ENCODE results near the gene KRTAP29-1.
"Not testable (repeated sequence)": the region's sequence is repeated elsewhere in the genome, so short reads cannot be mapped to it uniquely, and the experiment has no call there.

KRTAP29-1 gene, protein sequence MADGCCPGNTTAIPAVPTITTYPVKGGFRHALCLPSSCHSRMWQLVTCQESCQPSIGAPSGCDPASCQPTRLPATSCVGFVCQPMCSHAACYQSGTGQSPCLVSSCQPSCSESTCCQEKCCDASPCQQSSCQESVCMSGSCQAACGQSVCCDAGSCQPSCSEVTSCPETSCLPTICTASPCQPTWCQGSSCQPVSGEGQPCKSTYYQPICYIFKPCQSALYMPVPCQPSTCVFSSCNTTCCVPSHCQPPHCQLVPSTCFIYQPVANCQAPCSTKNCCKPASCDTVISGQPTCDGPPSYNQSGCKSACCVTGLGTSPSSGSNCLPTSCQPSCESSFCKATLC

DNA sequence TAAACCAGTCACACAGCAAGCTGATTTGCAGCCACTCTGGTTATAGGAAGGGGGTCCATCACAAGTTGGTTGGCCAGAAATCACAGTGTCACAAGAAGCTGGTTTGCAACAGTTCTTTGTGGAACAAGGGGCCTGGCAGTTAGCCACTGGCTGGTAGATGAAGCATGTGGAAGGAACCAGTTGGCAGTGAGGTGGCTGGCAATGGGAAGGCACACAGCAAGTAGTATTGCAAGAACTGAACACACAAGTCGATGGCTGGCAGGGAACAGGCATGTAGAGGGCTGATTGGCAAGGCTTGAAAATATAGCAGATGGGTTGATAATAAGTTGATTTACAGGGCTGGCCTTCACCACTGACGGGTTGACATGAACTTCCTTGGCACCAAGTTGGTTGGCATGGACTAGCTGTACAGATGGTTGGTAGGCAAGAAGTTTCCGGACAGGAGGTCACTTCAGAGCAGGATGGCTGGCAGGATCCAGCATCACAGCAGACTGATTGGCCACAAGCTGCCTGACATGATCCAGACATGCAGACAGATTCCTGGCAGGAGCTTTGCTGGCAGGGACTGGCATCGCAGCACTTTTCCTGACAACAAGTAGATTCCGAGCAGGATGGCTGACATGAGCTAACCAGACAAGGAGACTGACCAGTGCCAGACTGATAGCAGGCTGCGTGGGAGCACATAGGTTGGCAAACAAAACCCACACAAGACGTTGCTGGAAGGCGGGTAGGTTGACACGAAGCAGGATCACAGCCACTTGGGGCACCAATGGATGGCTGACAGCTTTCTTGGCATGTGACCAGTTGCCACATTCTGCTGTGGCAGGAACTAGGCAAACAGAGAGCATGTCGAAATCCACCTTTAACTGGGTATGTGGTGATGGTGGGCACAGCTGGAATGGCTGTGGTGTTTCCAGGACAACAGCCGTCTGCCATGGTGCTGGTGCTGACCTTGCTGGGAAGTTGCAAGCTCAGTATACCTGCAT lies at the start of gene KRTAP29-1:
TSS of gene KRTAP29-1 (minus strand) at position 936 of the 986 bp plus-strand sequence. CDS start at position 936, 0 bp downstream.
- no peak for DNase-seq

GRCh38 chr17:41351177-41351576 lies 48.5 kb upstream of the KRTAP29-1 start:
- no peak for DNase-seq

DNA sequence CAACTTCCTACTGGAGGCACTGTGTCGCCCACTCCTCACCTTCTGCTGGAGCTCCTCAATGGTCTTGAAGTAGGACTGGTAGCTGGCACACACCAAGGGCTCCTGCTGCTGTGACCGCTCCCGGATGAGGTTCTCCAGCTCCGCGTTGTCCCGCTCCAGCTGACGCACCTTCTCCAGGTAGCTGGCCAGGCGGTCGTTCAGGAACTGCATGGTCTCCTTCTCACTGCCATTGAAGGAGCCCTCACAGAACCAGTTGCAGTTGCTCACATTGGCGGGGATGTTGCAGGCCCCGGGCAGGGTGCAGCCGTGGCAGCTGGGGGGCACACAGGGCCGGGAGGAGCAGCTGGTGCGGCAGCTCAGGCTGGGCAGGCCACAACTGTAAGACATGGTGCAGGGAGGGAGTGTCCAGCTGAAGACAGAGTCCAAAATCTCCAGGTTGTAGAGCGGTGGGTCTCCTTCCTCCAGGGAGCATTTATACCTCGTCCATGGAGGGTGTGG lies 47.8 kb upstream of the KRTAP29-1 start, which contains the start of gene KRT33A:
TSS of gene KRT33A (minus strand) at position 448 of the 498 bp plus-strand sequence. CDS start at position 387, 61 bp downstream.
- not testable (repeated sequence) for DNase-seq

DNA sequence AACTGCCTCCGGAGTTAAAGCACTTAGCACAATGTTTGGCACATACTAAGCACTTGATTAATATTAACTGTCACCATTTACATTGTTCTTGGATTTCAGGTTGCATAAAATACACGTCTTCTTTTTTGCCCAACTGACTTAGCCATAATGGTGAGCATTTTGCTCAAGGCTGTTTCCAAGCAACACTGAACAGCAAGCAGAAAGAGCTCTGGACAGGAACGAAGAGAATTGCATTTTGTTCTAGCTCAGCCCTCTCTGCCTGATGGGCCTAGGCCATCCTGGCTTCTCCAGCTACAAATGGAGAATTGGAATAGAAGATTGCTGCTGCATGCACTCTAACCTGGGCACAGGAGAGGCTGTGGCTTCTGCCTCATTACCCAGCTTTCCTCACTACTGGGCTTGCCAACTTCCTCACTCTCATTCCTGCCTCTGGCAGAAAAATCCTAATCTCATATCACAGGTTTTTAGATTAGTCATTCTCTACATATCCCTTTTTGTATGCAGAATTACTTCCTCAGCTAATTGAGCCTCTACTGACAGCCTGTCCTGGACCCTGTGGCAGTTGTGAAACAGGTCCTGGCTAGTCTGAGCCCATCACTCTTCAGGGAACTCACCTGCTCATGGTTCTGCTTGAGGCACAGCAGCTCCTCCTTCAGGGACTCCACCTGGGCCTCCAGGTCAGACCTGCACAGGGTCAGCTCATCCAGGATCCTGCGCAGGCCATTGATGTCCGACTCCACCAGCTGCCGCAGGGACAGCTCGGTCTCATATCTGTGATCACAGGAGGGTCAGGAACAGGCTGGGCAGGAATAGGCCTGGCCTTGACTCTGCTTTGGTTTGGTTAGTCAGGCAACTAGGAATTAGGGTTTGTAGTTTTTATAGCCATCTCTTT lies 45.5 kb upstream of the KRTAP29-1 start:
- DNase-seq, result no peak

- DNase-seq, result not testable (repeated sequence)
Measured at GRCh38 chr17:41346421-41346820, 43.8 kb upstream of the KRTAP29-1 start.

DNA sequence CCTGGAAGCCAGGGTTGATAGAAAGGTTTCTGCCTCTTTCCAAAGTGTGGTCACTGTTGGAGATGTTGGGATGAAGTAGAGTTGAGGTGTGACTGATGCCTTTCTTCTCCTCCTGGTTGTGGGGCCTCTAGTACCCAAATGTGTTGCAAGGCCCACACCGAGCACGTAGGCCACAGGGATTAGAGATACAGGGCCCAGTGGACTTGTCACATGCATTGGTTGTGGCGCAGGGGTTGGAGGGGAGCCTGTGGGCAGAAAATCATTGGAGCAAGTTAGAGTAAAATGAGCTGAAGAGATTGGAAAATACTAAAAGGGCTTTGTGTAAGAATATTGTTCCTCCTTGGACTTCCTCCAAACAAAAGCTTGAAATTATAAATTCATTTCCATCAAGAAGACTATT lies 43.3 kb upstream of the KRTAP29-1 start:
- no peak for DNase-seq

DNA sequence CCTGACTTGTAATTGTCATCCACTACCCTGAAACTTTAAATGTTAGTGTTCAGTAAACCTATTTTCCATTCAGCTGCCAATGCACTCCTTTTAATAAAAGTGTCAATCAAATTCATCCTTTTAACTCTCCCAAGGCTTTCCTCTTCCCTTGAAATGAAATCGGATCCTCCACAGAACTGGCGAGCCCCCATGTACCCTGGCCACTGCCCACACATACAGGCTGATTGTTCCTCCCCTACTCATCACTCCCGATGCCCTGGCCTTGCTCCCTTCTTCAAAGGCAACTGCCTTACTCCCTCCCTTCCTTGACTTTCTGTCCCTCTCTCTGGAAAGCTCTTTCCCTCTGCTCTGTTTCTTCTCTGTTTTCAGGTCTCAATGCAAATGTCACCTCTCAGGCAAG lies 40.4 kb upstream of the KRTAP29-1 start:
- no peak for DNase-seq

GRCh38 chr17:41340934-41341861 lies 38.5 kb upstream of the KRTAP29-1 start:
- peak; percentile 45 to 57 for DNase-seq

GRCh38 chr17:41340494-41340893 lies 37.8 kb upstream of the KRTAP29-1 start:
- DNase-seq, result no peak

DNA sequence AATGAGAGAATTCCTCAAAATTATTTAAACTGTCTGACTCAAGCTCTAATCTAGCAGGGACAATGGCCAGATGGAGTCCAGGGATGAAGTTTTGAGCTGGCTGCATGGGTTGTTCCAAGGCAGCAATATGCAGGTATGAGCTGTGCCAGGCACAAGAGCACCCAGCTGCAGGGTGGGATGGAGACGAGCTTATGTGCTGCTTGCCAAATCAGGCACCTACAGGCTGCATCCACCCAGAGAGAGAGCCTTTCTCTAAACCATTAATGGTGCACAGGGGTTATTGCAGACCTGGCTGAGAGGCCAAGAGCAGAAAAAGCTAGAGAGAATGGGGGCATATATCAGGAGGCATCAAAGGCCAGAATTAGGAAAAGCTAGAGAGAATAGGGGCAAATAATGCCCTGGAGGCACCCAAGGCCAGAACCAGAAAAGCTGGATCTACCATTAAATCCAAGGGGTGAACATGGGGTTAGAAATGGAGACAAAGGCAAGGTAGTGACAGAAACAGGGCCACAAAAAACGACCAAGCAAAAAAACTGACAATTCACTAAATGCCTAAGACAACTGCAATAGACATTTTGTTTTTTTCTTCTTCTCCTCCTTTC lies 37.0 kb upstream of the KRTAP29-1 start:
- DNase-seq, result no peak

GRCh38 chr17:41338961-41339485 lies 36.4 kb upstream of the KRTAP29-1 start:
- no peak for DNase-seq

- no peak for DNase-seq
Measured at GRCh38 chr17:41335747-41336146, 33.1 kb upstream of the KRTAP29-1 start.

DNA sequence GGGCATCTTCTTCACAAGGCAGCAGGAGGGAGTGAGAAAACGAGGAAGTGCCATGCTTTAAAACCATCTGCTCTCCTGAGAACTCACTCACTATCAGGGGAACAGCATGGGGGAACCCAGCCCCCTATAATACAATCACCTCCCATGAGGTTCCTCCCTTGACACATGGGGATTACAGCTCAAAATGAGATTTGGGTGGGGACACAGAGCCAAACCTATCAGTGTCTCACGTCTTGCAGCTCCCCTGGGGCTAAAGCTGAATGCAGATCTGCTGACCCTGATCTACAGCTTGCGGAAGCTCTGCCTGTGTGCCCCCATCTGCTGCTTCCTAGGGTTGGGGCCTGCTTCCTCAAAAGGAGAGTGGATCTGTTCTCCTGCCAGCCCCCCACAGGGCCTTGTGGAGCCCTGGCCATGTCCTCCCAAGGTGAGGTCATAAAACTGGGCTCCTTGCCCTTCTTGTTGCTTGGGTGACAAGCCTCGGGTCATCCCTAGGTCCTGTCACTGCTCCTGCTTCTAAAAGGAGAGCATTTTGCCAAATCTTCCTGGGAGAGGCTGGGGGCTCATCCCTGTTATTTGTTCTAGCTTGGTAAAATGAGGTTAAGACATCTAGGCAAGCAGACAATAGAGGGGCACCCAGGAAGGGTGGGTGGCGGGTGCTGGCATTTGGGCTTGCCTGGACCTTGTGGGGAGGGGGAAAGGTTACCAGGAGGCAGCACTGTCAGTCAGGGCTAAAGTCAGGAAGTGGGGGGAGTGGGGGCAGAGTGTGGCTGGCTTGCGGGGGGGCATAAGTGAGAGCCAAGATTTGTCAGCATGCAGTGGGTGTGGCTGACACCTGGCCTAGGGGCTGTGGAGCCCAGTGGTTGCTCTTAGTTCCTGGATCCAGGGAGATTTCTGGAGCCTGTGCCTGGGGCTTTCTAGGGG lies 32.0 kb upstream of the KRTAP29-1 start:
- no peak for DNase-seq

DNA sequence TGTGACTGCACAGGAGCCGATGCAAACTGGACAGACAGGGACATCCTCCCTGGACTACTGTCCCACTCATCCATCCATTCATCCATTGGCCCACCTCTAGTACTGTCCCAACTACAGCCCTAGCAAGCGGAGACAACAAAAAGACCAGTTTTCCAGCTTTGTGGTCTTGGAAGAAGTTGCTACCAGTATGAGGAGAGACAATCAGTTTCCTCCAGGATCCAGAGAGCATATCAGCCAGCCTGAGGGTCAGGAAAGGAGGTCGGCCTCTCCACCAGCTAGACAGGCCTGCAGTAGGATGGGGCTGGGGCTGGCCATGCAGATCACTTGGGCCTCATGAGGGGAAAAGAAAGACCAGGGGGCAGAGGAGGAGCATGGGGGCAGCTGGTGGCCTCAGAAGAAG lies 31.2 kb upstream of the KRTAP29-1 start:
- no peak for DNase-seq

- no peak for DNase-seq
Measured at GRCh38 chr17:41333098-41333497, 30.4 kb upstream of the KRTAP29-1 start.

DNA sequence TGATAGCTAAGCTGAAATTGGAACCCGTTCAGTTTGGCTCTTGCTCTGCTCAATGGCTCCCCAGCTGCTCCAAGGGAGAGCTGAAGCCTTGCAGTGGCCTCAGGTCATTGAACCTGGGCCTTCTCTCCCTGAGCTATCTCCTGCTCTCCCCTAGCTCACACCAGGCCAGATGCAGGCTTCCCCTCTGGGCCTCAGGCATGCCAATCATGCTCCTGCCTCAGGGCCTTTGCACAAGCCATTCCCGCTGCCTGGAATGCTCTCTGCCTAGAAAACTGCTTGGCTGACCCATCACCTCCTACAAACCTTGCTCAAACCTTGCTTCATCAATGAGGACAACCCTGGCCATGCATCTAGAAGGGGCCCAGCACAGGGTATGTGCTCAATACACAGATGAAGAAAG lies 29.6 kb upstream of the KRTAP29-1 start:
- DNase-seq, result no peak

DNA sequence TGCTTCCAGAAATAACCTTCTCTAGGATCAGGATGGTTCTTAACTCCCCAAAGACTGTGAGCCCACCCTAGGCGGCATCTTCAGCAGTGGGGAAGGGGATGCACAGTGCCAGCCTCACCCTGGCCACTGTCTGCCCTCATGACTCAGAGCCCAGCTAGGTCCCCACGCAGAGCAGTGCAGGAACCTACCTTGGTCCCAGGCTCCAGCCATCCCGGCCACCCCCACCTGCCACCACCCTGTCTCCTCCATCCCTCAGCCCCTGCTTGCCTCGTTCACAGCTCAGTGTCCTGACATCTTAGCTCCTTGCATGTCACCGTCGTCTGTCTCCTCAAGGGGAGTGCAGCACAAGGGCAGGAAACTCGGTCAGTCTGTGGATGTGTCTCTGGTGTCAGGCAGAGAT lies 29.0 kb upstream of the KRTAP29-1 start:
- no peak for DNase-seq

DNA sequence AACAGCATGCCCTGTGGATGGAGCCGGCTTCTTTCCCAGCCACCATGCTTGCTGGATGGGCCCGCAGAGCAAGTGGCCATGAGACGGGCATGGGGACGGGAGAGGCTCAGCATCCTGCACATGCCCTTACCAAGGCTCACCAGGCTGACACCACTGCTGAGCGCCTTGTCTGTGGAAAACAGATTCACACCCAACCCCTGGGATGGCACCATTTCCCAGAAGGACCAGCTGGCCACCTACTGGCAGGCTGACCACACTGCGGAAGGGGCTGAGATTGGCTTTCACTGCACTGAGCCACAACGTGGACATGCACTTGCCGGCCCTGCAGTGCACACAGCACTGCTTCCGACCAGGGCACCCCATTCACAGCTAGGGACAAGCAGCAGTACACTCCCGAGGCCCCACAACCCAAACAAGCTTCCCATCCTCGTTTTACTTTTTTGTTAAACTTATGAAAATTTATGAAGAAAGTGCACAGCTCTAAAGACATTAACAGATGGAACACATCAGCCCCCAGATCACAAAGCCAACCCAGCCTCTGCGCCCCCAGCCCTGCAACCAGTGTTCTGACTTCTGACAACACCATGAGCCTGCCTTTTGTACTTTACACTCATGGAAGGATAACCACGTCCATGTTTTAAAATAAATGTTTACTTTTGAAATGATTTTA lies 26.8 kb upstream of the KRTAP29-1 start:
- peak; percentile 29 to 48 for DNase-seq

GRCh38 chr17:41328207-41328606 lies 25.6 kb upstream of the KRTAP29-1 start:
- DNase-seq, result no peak
